Caco-2 (cell line): ENCODE results near the gene PRKX. TPM values are rescaled to one million over a fixed set of nuclear protein-coding genes. Genes with fewer than 3 reads are reported as not detected.
A peak's percentile ranks its signal among the peaks of the same experiment; 100 is the strongest.

ENCODE experiments used
- BruUV-seq: library from RNA; stranded (reverse); fragments of 400-500 nt; replicated peaks from 2 replicates; lab custom pipeline; 2021; lab: Mats Ljungman, UMichigan
- CTCF ChIA-PET: fragments of 300-600 bp; sonication (Branson Sonifier 250); formaldehyde crosslinking; loops from one replicate; lab custom pipeline; 2022; ENCODE audit warnings: antibody characterized with exemption; lab: Charles Lee
- POLR2A ChIA-PET: fragments of 300-600 bp; sonication (Branson Sonifier 250); formaldehyde crosslinking; loops from one replicate; lab custom pipeline; 2022; ENCODE audit warnings: antibody characterized with exemption; lab: Charles Lee
- DNase-seq, 2 experiments: peaks; one replicate each; pipeline versions ENCODE4 v3.0.0 to v3.0.0-alpha.2; 2020 to 2022
- H3K27me3 ChIP-seq: replicated peaks from 2 replicates; pipeline ENCODE4 v1.6.0; 2011; ENCODE audit warnings: low read length; ENCODE audit not compliant: control insufficient read depth, insufficient read depth
- H3K36me3 ChIP-seq: 2 replicates; pipeline ENCODE4 v1.5.1; 2011; ENCODE audit warnings: low read length; ENCODE audit not compliant: control insufficient read depth, insufficient read depth
- H3K4me1 ChIP-seq: fragments of 250-450 bp; sonication (Bioruptor Pico); 2 replicates; pipeline ENCODE4 v1.5.1; 2020; ENCODE audit warnings: mild to moderate bottlenecking
- H3K4me3 ChIP-seq: 2 replicates; pipeline ENCODE4 v1.5.1; 2011; ENCODE audit warnings: low read depth, mild to moderate bottlenecking, control low read depth, low read length
- H3K9me3 ChIP-seq: fragments of 250-450 bp; sonication (Bioruptor Pico); 2 replicates; pipeline ENCODE4 v1.5.1; 2020; ENCODE audit warnings: mild to moderate bottlenecking, moderate library complexity
- H3K27ac Mint-ChIP-seq: one replicate; pipeline ENCODE4 v1.8.0; 2022; ENCODE audit warnings: mixed read lengths; ENCODE audit not compliant: unreplicated experiment
- H3K27me3 Mint-ChIP-seq: one replicate; pipeline ENCODE4 v1.8.0; 2022; ENCODE audit warnings: mixed read lengths; ENCODE audit not compliant: insufficient read depth, unreplicated experiment
- H3K36me3 Mint-ChIP-seq: one replicate; pipeline ENCODE4 v1.8.0; 2022; ENCODE audit warnings: mild to moderate bottlenecking, mixed read lengths; ENCODE audit not compliant: insufficient read depth, unreplicated experiment
- H3K4me1 Mint-ChIP-seq: one replicate; pipeline ENCODE4 v1.8.0; 2022; ENCODE audit warnings: low read depth, mixed read lengths; ENCODE audit not compliant: unreplicated experiment
- H3K4me3 Mint-ChIP-seq: one replicate; pipeline ENCODE4 v1.8.0; 2022; ENCODE audit warnings: mild to moderate bottlenecking, moderate library complexity, mixed read lengths; ENCODE audit not compliant: unreplicated experiment
- H3K9me3 Mint-ChIP-seq: one replicate; pipeline ENCODE4 v1.8.0; 2022; ENCODE audit warnings: mixed read lengths; ENCODE audit not compliant: unreplicated experiment
- intact Hi-C: fragments of 100-400 bp; cut with micrococcal nuclease; formaldehyde crosslinking; loops from one replicate; pipeline ENCODE4 v1.10.0; 2022; ENCODE audit not compliant: unreplicated experiment
- total RNA-seq: library from RNA; stranded (reverse); gene quantifications from 2 replicates; pipeline ENCODE4 v1.2.3, GENCODE V29; 2022
- TF ChIP-seq, protein P1 (sequence below), 2 experiments: fragments of 200-600 bp in 1 of 2; IDR thresholded peaks; 1 replicate in 1 of 2; 2 replicates in 1 of 2; pipeline versions ENCODE4 v1.5.1 to v1.8.0; 2011 to 2022; ENCODE audit warnings: antibody characterized with exemption in 1 of 2, control low read depth in 1 of 2, inconsistent platforms in 1 of 2, low read depth in 1 of 2, low read length in 1 of 2, mild to moderate bottlenecking in 1 of 2, moderate library complexity in 1 of 2; ENCODE audit not compliant: insufficient read depth in 1 of 2, severe bottlenecking in 1 of 2, unreplicated experiment in 1 of 2

PRKX gene
- total RNA-seq, 1 experiment from 2014 or later: 20.3 TPM

- no peaks in the 10 kb centered on the region for H3K36me3 ChIP-seq
- BruUV-seq: no TSS peak
- TF ChIP-seq, protein P1, sequence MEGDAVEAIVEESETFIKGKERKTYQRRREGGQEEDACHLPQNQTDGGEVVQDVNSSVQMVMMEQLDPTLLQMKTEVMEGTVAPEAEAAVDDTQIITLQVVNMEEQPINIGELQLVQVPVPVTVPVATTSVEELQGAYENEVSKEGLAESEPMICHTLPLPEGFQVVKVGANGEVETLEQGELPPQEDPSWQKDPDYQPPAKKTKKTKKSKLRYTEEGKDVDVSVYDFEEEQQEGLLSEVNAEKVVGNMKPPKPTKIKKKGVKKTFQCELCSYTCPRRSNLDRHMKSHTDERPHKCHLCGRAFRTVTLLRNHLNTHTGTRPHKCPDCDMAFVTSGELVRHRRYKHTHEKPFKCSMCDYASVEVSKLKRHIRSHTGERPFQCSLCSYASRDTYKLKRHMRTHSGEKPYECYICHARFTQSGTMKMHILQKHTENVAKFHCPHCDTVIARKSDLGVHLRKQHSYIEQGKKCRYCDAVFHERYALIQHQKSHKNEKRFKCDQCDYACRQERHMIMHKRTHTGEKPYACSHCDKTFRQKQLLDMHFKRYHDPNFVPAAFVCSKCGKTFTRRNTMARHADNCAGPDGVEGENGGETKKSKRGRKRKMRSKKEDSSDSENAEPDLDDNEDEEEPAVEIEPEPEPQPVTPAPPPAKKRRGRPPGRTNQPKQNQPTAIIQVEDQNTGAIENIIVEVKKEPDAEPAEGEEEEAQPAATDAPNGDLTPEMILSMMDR (IDR thresholded peaks at IDR 0.05; ENCODE audit: insufficient read depth in 1 of 2, low read depth in 1 of 2, low read length in 1 of 2, severe bottlenecking in 1 of 2, unreplicated experiment in 1 of 2): no peak
- Mint-ChIP-seq H3K4me1 (no peaks in the 10 kb centered on the region), H3K27ac (no peak overlapping the region), H3K36me3 (no peaks in the 10 kb centered on the region), H3K4me3 (peak overlapping the region; percentile 83), H3K9me3 (no peaks in the 10 kb centered on the region), H3K27me3 (no peaks in the 10 kb centered on the region)
- CTCF ChIA-PET: no interaction called here
- DNase-seq: no peak
- no peaks in the 10 kb centered on the region for H3K27me3 ChIP-seq
- intact Hi-C loops: loop anchor here (2.0 to 5.0 kb wide), 2 partner anchors 52 to 63 kb away; no protein-coding TSS in a partner anchor
- peak overlapping the region; percentile 70 for H3K4me3 ChIP-seq
- H3K4me1 ChIP-seq: no peaks in the 10 kb centered on the region
- POLR2A ChIA-PET: no interaction called here
- no peaks in the 10 kb centered on the region for H3K9me3 ChIP-seq
Measured at GRCh38 chrX:3713937-3714434, 537 bp upstream of the PRKX start.

DNA sequence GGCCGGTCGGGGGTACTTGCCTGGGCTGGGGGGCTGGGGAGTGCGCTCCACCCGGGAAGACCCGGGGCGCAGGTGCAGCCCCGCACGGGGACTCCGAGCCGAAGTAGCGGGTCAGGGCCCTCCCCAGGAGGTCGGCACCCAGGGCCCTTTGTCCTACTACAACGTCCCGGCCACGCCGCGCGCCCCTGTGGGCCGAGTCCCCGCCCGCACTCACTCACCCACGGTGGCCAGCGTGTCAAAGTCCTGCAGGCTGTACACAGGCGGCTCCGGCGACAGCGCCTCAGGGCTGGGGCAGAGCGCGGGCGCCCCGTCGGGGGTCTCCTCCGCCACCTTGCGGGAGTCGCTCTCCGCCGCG lies 602 bp downstream of the PRKX start:
- ChIA-PET CTCF (no interaction called here), POLR2A (no interaction called here)
- Mint-ChIP-seq H3K4me1 (no peaks in the 10 kb centered on the region), H3K36me3 (no peaks in the 10 kb centered on the region), H3K27ac (no peak overlapping the region), H3K27me3 (no peaks in the 10 kb centered on the region), H3K9me3 (no peaks in the 10 kb centered on the region), H3K4me3 (peak overlapping the region; percentile 83)
- H3K9me3 ChIP-seq: no peaks in the 10 kb centered on the region
- no peaks in the 10 kb centered on the region for H3K4me1 ChIP-seq
- no peaks in the 10 kb centered on the region for H3K27me3 ChIP-seq
- peak overlapping the region; percentile 70 for H3K4me3 ChIP-seq
- no TSS peak for BruUV-seq
- intact Hi-C loops: loop anchor here (2.0 to 5.0 kb wide), 2 partner anchors 51 to 62 kb away; no protein-coding TSS in a partner anchor
- H3K36me3 ChIP-seq: no peaks in the 10 kb centered on the region
- DNase-seq: no peak
- TF ChIP-seq, protein P1 (IDR thresholded peaks at IDR 0.05; ENCODE audit: insufficient read depth in 1 of 2, low read depth in 1 of 2, low read length in 1 of 2, severe bottlenecking in 1 of 2, unreplicated experiment in 1 of 2): no peak

DNA sequence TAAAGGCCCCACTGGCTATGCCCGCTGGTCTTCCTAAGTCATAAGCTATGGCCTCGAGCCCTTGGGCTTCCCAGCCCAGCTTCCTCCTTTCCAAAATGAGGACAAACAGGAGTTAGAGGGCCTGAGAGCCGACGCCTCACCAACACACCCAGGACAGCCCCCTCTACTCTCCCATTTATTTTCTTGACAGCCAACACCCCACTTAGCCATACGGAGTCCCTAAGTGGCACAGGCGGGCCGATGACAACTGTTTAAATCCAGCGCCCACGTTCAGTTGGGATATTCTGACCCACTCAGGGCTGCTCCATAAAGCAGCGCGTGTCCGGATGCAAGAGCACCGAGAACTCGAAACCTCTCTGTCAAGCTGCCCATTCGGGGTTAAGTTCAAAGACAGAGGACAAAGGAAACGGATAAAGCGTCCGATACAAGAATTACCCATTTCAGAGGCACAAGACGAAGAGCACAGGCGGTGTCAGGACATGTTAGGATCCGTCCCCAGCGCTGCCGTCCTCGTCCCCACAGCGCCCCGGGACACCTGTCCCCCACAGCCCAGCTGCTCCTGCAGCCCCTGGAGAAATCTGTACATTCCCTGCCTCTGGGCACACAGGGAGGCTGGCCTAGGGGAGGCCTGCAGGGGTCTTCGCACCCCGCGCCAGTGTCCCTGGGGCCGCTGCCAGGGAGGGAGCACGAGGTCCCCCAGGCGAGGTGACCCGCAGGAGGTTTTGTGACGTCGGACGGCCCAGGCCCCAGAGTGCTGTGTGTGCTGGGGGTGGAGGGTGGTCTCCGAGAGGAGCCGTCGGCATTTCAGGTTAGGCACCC lies 1.2 kb downstream of the PRKX start:
- ChIA-PET POLR2A (no interaction called here), CTCF (no interaction called here)
- peak overlapping the region; percentile 70 for H3K4me3 ChIP-seq
- TSS peak; percentile 31 for BruUV-seq
- no peaks in the 10 kb centered on the region for H3K36me3 Mint-ChIP-seq
- no peak for DNase-seq
- TF ChIP-seq, protein P1 (IDR thresholded peaks at IDR 0.05; ENCODE audit: insufficient read depth in 1 of 2, low read depth in 1 of 2, low read length in 1 of 2, severe bottlenecking in 1 of 2, unreplicated experiment in 1 of 2): no peak
- intact Hi-C loops: loop anchor here (2.0 to 5.0 kb wide), 2 partner anchors 50 to 61 kb away; no protein-coding TSS in a partner anchor
- no peaks in the 10 kb centered on the region for H3K27me3 Mint-ChIP-seq
- H3K4me3 Mint-ChIP-seq: peak overlapping the region; percentile 83
- H3K9me3 ChIP-seq: no peaks in the 10 kb centered on the region
- peak overlapping the region; percentile 77 for H3K27ac Mint-ChIP-seq
- H3K4me1 Mint-ChIP-seq: no peaks in the 10 kb centered on the region
- H3K9me3 Mint-ChIP-seq: no peaks in the 10 kb centered on the region
- no peaks in the 10 kb centered on the region for H3K27me3 ChIP-seq
- no peaks in the 10 kb centered on the region for H3K36me3 ChIP-seq
- no peaks in the 10 kb centered on the region for H3K4me1 ChIP-seq
